Left ventricle myocardium superior (tissue), 1 donor: ENCODE data around the gene KIF26B. TPM values are rescaled to one million over a fixed set of nuclear protein-coding genes. Genes with fewer than 3 reads are reported as not detected.
"Not testable (repeated sequence)": the region's sequence is repeated elsewhere in the genome, so short reads cannot be mapped to it uniquely, and the experiment has no call there.

Source experiments
- ATAC-seq: fragments of 200-7000 bp; cut with Tn5 transposase; one replicate; pipeline ENCODE4 v1.9.1; 2020; ENCODE audit warnings: mild to moderate bottlenecking, moderate library complexity
- DNase-seq: peaks from one replicate; pipeline ENCODE4 v3.0.0-alpha.2; 2020
- intact Hi-C: fragments of 100-400 bp; cut with micrococcal nuclease; formaldehyde crosslinking; loops from one replicate; pipeline ENCODE4 v1.11.0; 2022
- total RNA-seq: library from RNA; stranded (reverse); fragmentation: NEBNext Ultra II Directional; extraction: Animal tissue kit (Norgen Biotek cat#: 25700); gene quantifications from one replicate; pipeline ENCODE4 v1.2.1, GENCODE V29; 2021
- donor health status: DM: no; HTN: yes; CAD: no; lungs with severe emphysema.

Gene KIF26B
- total RNA-seq, 1 donor from 2014 or later, result 3.1 TPM

GRCh38 chr1:245388687-245389086, 233.9 kb downstream of the KIF26B start:
- no peak for ATAC-seq
- intact Hi-C loops, result loop anchor here (10.0 kb wide), 1 partner anchor 234 kb away; the partner anchor contains the start of gene KIF26B
- no peak for DNase-seq

DNA sequence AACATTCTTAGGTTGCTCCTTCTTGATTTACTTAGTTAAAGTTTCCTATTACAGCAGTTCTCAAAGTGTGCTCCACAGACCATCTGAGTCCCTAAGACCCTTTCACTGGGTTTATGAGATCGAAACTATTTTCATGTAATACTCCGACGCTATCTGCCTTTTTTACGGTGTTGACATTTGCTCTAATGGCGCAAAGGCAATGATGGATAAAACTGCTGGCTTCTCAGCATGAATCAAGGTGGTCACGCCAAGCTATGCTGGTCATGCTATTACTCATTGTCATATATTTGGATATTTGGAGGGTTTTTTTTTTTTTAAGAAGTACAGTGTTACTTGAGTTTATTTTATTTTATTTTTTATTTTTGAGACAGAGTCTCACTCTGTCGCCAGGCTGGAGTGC, 235.1 kb downstream of the KIF26B start:
- DNase-seq (no peak), ATAC-seq (no peak)
- intact Hi-C loops, result loop anchor here (10.0 kb wide), 1 partner anchor 235 kb away; the partner anchor contains the start of gene KIF26B

- intact Hi-C loops, result no loop called here
- DNase-seq (no peak), ATAC-seq (no peak)
These were observed 236.2 kb downstream of the KIF26B start for GRCh38 chr1:245390975-245391374.

DNA sequence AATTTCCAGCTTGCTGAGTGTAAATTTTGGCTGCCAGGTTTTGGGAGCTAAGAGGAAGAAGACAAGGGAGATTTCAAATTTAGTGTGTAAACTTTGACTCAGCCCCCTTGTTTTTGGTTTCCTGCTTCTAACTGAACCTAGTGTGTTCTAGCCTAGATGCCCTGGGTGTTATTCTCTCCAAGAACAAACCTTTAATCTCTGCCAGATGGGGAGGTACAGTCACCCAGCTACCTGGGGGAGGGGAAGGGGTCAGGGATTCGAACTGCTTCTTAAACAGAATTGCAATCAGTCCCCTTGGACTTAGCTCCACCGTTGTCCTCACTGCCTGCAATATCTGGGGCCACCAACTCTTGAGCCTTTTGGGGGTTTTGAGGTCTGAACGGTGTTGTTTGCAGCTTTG, 238.9 kb downstream of the KIF26B start:
- ATAC-seq (no peak), DNase-seq (no peak)
- intact Hi-C loops, result no loop called here

GRCh38 chr1:245395680-245396079, 240.9 kb downstream of the KIF26B start:
- no peak for DNase-seq
- intact Hi-C loops, result no loop called here
- no peak for ATAC-seq

DNA sequence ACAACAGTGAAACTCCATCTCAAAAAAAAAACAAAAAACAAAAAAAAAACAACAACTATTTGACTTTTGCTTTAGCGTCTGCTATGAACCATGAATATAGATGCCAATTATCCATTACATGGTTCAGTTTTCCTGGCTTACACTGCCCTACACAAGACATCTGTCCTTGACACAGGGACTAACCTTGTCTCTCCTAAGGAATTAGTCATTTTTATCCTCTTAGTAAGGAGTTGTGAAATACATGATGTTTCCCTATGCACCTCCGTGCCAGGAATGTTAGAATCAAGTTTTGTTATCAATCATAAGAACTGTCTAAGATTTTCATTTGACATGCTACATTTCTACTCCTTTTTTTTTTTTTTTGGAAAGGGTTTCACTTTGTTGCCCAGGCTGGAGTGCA, 241.8 kb downstream of the KIF26B start:
- ATAC-seq (no peak), DNase-seq (no peak)
- intact Hi-C loops, result no loop called here

DNA sequence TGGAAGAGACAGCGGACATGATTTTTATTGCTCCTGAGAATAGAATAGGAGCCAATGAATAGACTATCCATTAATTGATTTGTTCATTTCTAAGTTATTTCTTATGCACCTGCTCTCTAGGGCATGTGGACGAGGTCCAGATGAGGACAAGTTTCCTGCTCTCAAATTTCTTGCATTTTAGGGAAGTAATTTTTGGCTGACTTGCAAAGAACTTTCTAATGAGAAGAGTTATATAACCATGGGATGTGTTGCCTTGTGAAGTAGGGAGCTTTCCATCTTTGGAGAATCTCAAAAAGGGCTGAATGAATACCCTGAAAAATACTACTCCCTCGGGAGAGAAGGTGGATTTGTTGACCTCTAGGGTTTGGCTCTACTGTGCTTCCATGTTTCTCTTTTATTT, 243.0 kb downstream of the KIF26B start:
- DNase-seq, result no peak
- intact Hi-C loops, result no loop called here
- no peak for ATAC-seq

- no peak for DNase-seq
- intact Hi-C loops, result no loop called here
- ATAC-seq, result no peak
These were observed 243.4 kb downstream of the KIF26B start for GRCh38 chr1:245398180-245398579.

- DNase-seq (no peak), ATAC-seq (no peak)
- intact Hi-C loops, result no loop called here
These were observed 247.2 kb downstream of the KIF26B start for GRCh38 chr1:245401881-245402587.

- intact Hi-C loops, DNase-seq, ATAC-seq: not testable (repeated sequence)
These were observed 248.2 kb downstream of the KIF26B start for GRCh38 chr1:245402998-245403397.

GRCh38 chr1:245404527-245404926, 249.7 kb downstream of the KIF26B start:
- DNase-seq (no peak), ATAC-seq (no peak)
- intact Hi-C loops, result no loop called here

DNA sequence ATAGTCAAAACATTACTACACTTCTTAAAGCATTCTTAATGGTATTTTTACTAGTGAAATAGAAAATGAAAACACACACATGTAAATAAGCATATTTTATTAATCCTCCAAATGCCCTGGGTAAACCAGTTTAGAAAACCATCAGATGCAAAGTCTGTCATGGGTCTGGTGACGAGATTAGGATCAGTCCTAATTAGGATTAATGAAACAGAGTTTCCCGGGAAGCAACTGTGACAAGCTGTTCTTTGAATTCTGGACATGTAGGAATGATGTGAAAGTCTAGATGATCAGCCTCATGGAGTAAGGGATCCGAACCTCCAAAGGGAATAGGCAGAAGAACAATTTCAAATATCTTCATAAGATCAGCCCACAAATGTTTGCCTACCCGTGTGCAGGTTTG, 250.2 kb downstream of the KIF26B start:
- intact Hi-C loops, result no loop called here

DNA sequence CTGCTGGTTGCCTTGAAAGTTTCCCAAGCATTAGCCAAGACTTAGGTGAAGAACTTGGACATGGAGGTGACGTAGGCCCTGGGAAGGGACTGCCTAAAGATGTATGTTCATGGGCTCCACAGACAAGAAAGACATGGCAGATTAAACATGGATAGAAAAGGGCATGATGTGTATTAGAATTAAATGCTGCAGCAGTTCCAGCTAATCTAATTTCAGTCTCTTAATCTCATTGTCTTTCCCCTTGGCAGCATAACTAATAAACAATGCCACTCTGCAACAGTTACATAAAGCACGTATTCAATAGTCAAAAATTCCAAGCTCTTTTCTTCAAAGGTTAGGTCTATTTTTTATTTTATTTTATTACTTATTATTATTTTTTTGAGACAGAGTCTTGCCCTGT, 251.6 kb downstream of the KIF26B start:
- ATAC-seq (no peak), DNase-seq (no peak)
- intact Hi-C loops, result no loop called here

More for the DNA sequence above, 250.2 kb downstream of the KIF26B start:
- DNase-seq (no peak), ATAC-seq (no peak)

DNA sequence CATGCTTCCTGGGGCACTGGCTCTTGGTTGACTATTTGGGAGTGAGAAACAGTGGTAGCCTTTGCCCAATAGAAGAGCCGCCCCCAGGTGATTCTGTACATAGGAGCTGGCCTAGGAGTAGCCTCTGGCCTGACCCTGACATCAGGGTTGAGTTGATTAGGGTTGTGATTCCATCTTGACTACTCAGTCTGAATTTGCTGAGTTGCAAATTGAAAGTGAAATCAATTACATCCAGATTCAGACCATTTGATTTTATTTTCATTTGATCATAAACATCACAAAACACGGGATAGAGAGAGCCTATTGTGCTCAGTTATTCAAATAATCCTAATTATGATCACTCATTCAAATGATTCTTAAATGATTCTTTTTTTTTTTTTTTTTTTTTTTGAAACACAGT, 253.2 kb downstream of the KIF26B start:
- DNase-seq, result no peak
- ATAC-seq, result no peak
- intact Hi-C loops, result no loop called here

DNA sequence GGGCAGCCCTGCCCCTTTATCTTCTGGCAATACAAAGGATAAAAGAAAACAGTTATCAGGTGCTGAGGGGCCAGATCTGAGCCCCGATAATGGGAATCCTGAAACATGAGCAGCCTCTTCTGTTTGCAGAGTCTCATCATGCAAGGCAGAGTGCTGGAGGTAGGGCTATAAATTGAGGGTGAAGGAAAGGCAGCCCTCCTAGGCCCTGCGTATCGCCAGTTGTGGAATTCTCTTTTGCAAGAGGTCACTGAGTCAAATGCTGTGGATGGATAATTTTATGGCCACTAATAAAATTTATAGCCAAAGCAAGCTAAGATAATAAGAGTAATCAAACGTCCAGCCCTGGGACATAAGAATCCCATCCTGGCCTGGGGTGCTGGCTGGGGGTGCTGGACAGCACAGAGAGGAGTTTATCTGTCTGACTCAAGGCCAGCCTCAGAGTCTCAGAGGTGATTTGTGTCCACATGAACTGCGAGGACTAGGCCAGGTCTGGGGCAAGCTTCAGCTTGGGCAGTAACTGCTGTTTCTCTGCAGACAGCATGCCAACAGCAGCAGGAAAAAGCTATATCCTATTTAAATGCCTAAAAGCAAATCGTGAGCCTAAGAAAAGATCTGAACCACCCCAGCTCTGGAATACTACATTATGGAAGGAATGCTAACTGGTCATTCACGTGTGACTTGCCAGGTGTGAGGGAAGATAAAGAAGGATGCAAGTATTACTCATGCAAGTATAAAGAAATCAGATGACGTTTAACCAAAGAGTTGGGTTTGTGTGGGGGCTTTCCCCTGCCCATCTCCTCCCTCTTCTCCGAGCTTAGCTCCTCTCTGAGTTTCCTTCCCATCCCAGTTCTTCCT, 254.8 kb downstream of the KIF26B start:
- DNase-seq (no peak), ATAC-seq (no peak)
- intact Hi-C loops, result no loop called here

DNA sequence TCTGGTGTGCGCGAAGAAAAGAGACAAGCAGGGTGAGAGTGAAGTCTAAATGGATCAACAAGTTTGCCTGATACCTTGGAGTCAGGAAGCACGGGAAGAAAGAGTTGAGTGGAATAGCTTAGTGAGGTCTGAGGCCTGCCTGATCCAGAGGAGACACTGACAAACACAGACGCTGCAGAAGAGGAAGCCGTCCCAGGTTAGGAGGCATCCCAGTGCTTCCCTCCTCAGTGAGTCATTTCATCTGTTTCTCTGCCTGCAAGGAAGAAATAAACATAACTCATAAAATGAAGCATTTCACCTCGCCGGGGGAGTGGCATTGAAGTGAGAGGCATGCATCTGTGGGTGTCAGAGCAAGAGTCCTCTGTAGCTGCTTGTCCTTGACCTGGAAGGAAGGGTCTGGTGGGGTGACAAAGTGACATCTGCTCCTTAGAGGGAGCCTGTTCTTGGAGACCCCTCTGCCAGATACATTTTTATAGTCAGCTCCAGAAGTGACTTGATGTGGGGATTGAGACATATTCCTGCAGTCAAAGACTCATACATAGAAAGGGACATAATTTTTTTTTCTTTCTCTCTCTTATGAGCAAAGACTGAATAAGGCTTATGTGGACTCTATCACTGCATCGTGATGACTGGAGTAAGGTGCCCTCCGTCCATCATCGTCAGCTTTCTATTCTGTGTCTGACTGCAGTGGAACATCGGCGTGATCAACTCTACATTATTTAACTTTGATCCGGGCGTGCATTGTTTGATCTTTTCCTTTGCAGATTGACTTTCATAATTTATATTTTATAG, 256.7 kb downstream of the KIF26B start:
- ATAC-seq (no peak), DNase-seq (no peak)
- intact Hi-C loops, result no loop called here

- DNase-seq (no peak), ATAC-seq (no peak)
- intact Hi-C loops, result no loop called here
These were observed 257.5 kb downstream of the KIF26B start for GRCh38 chr1:245412306-245412705.

- intact Hi-C loops, result no loop called here
These were observed 262.0 kb downstream of the KIF26B start for GRCh38 chr1:245416781-245417180.

GRCh38 chr1:245418077-245418476, 263.3 kb downstream of the KIF26B start:
- DNase-seq (no peak), ATAC-seq (no peak)
- intact Hi-C loops, result no loop called here

More at GRCh38 chr1:245416781-245417180, 262.0 kb downstream of the KIF26B start:
- DNase-seq (no peak), ATAC-seq (no peak)
